ENCODE results near the gene S100A2.
"Not testable (repeated sequence)": the region's sequence is repeated elsewhere in the genome, so short reads cannot be mapped to it uniquely, and the experiment has no call there.

The S100A2 gene

DNA sequence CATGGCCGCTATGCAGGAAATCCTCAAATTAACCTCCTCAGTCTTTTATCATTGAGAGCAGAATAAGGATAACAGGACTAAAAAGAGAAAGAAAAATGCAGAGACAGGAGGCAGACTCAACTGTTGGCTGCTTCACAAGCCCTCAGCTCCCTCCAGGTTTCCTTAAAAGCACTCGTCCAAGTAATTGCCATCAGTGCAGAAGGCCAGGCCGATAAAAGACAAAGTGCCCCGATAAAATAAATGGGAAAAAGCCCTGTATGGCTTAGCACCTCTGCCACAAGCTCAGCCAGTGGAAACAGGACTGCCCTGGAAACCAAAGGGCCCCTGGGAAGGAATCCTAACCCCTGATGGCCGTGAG is 38.0 kb downstream of the S100A2 start:
- no peak for DNase-seq (ENCODE audit: low spot score)

DNA sequence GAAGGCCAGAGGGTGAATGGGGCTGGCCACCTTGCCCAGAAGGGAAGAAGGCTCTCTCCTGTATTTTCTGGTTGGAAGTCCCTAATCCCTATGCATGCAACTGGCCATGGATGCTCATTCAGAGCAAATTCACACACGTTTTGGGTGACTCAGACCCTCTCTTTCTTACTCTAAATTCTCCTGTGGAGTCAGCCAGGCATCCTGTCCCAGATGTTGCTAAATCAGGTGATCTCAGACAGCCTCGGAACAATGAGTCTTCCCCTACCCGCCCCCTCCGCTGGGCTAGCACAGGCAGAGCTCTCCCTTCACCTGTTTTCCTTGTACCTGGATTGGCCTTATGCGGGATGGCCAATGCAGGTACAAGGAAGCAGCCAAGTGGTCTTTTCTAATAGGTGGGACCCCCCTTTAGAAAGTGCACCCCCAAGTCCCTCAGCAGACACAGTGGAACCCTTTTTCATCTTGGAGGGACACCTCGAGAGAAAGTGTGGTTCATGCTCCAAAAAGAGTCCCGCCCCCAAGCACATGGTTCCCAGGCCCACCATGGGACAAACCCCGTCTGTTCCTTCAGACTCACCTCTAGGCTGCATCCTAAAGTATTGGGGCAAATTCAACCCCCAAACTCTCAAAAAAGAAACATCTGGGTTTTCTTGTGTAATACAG is 38.5 kb downstream of the S100A2 start:
- DNase-seq (ENCODE audit: low spot score), result no peak

DNA sequence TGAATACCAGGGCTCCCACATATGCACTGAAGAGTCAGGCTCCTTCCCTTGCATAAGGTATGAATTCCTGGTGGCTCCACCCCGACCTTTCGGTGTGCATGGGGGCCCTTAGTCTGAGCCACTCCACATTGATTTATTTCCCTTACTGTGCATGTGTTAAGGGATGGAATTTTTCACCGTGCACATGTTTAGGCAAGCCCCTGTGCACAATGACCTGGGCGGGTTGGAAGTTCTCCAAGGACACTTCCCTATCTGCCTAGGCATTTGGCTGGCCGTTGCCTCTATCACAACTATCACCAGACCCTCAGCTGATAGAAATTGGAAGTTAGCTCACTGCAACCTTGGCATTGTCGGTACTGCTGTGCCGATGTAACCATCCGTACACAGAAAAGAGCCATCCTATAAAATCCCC is 39.5 kb downstream of the S100A2 start:
- no peak for DNase-seq (ENCODE audit: low spot score)

DNA sequence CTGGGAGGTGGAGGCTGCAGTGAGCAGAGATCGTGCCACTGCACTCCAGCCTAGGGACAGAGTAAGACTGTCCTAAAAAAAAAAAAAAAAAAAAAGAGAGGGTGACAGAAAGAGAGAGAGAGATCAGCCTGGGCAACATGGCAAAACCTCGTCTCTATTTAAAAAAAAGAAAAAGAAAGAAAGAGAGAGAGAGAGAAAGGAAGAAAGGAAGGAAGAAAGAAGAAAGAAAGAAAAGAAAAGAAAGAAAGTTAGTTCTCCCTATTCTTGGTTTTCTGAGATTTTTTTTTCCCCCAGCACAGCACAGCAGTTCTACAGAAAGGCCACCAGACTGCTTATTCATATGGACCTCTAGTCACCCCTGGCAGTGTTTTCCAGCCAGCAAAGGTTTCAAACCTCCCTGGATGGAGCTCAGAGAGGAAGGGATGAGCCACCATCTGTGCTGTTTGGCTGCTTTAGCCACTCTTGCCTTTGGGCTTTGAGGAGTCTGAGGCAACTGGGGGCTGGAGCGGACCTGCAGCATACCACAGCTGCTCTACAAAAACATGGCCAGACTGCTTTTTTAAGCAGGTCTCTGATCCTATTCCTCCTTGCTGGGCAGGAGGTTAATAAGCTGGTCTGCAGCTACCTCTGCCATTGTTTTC is 40.4 kb downstream of the S100A2 start:
- no peak for DNase-seq (ENCODE audit: low spot score)

DNA sequence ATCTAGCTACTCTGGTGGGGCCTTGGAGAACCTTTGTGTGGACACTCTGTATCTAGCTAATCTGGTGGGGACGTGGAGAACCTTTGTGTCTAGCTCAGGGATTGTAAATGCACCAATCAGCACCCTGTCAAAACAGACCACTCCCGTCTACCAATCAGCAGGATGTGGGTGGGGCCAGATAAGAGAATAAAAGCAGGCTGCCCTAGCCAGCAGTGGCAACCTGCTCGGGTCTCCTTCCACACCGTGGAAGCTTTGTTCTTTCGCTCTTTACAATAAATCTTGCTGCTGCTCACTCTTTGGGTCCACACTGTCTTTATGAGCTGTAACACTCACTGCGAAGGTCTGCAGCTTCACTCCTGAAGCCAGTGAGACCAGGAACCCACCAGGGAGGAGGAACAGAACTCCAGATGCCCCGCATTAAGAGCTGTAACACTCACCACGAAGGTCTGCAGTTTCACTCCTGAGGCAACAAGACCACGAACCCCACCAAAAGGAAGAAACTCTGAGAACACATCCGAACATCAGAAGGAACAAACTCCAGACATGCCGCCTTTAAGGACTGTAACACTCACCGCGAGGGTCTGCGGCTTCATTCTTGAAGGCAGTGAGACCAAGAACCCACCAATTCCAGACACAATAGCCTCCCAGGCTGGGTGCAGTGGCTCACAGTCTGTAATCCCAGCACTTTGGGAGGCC is 43.1 kb downstream of the S100A2 start:
- DNase-seq (ENCODE audit: low spot score), result not testable (repeated sequence)

DNA sequence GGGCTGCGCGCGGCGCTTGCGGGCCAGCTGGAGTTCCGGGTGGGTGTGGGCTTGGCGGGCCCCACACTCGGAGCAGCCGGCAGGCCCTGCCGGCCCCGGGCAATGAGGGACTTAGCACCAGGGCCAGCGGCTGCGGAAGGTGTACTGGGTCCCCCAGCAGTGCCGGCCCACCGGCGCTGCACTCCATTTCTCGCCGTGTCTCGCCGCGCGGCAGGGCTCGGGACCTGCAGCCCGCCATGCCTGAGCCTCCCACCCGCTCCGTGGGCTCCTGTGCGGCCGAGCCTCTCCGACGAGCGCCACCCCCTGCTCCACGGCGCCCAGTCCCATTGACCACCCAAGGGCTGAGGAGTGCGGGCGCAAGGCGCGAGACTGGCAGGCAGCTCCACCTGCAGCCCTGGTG is 43.8 kb downstream of the S100A2 start:
- not testable (repeated sequence) for DNase-seq (ENCODE audit: low spot score)

DNA sequence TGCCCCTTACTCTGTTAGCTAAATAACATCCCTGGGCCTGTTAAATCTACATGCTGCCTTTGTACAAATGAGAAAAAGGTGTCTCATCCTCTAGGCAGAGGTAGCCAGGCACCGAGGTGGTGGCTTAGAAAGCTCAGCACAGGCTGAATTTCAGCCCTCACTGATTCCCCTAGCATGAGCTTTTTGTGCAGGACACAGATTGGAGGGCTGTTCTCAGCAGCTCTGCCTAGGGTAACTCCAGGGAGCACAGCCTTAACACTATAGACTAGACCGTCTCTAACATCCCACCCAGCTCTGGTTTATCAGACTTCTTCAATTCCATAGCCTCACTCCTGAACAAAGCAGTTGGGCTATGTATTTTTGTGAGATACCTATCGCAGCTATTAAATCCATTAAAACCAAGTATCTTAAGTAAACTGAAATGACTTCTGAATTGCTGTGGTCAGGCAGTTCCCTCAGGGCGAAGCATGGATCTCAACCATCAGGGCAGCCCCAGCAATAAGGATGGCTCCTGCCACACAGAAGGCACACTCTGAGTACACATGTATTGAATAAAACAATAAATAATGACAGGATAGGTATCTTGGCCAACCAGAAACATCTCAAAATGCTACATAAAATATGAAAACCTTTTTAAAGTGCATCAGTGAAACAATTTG is 44.7 kb downstream of the S100A2 start:
- DNase-seq (ENCODE audit: low spot score), result no peak

DNA sequence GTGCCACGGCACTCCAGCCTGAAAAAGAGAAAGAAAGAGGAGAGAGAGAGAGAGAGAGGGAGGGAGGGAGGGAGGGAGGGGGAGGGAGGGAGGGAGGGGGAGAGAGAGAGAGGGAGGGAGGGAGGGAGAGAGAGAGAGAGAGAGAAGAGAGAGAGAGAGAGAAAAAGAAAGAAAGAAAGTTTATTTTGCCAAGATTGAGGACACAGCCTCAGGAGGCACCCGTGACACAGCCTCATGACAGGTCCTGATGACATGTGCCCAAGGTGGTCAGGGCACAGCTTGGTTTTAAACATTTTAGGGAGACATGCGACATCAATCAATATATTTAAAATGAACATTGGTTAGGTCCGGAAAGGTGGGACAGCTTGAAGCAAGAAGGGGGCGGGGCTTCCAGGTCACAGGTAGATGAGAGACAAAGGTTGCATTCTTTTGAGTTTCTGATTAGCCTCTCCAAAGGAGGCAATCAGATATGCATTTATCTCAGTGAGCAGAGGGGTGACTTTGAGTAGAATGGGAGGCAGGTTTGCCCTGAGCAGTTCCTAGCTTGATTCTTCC is 45.4 kb downstream of the S100A2 start:
- DNase-seq (ENCODE audit: low spot score), result not testable (repeated sequence)

DNA sequence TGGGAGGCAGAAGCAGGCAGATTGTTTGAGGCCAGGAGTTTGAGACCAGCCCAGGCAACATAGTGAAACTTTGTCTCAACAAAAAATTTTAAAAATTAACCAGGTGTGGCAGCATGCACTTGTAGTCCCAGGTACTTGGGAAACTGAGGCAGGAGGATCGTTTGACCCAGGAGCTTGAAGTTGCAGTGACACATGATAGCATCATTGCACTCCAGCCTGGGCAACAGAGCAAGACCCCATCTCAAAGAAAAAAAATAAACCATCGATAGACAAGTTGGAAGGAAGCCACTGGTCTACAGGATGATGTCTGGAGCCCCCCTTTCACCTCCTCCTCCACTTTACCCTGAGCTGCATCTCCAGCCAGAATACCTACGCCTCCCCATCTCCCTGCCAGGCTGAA is 46.4 kb downstream of the S100A2 start:
- no peak for DNase-seq (ENCODE audit: low spot score)

DNA sequence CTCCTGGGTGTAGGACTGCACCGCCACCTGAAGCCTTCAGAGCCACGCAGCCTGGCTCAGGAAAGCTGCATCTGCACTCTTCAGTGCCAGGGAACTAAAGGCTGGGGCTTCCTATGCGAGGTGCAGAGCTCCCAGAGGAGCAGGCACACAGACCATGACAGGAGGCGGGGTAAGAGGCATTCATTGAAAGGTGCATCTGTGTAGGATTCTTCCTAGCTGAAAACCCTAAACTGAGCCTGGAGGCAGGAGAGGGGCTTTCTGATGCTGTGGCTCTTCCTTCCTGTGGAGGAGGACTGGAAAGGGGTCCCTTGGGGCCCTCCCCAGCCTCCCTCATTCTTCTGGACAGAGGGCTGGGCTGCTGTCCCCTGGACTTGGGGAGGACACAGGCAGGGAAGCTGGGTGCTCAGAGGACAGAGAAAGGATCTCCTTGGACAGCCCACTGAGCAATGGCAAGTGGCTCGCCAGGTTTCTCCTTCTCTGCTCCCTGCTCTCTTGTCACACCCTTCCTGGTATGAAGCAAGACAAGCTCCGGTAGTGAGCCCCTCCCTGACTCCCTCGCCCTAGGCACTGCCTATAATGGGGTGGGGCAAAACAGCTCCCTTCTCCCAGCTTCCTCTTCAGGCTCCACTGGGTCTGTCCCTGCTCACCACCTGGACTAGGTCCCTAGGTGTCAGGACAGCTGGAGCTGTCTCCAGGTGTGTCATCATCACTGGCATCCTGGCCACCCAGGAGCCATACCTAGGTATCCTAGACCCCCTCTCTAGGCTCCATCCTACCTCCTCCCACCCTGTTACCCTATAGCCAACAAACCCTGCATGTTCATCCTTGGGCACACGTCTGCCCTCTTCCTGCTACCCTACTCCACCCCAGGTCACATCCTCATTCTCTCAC is 49.9 kb downstream of the S100A2 start:
- DNase-seq (ENCODE audit: low spot score), result no peak

DNA sequence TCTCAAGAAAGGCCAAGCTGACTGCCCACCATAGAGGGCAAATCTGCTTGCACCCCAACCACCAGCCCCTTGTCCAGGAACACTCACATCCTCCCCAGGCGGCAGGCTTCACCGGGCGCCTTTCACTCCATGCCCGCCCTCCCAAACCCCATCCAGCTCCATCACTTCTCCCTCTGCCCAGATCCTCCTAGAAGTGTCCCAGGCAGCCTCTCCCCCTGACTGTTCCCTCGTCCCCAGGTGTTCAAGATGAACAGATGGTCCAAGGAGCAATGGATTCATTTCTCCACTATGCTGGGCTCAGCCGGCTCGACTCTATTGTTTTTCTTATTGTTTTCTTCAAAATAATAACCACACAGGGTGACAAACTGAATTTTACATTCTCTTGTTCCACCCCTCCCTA is 52.0 kb downstream of the S100A2 start:
- DNase-seq (ENCODE audit: low spot score), result no peak

DNA sequence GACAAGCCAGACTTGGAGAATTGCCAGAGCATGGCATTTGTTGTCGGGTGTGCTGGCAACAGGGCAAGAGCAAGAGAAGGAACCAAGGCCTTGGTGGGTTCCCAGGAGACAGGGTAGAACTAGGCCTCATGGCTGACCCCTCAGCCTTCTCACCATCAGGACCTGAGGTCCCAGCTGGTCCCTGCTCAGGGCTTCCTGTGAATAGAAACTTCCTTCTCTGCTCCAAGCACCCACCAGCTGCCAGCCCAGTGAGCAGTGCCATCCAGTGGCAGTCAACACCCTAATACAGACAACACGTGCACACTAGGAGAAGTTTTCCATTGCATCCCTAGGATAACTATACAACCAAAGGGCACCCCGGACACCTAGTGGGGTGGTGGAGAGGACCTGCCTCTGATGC is 52.6 kb downstream of the S100A2 start:
- DNase-seq (ENCODE audit: low spot score), result no peak

Measured in HuH-7.5 (cell line).